ENCODE measurements around the gene NRG2. TPM values are rescaled to one million over a fixed set of nuclear protein-coding genes. Genes with fewer than 3 reads are reported as not detected.

The NRG2 gene
- total and polyA plus RNA-seq, 2 experiments from 2014 or later, result 0.37 to 1.3 TPM

DNA sequence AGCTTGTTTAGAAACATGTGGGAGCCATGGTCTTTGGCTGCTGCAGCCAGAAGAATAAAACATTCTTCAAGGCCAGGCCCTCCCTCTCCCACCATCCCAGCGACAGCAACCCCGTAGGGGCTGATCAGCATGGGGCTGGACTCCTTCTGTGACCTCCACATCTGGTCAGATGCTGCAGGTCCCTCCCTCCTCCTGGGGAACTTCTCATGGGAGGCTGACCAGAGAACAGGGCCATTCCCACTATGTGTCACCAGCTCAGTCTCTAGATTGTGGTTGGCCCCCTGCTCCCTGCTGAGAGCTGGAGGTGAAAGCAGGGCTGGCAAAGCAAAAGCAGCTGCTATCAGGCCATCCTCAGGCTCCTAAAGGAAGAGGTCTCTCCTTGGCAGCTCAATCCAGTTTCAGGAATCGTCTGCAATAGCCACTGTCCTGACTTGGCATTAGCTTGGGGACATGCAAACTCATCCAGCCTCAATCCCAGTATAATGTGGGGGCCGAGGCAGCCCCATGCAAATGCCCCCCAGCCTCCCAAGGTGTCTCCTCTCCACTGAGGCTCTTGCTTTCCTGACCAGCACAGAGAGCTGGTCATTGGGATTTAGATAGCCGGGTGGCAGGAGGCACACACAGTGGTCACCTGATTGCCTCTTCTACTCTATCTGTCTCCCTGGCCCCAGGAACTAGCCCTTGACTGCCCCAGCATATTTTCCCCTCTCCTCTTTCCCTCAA, 81.5 kb downstream of the NRG2 start:
- Histone ChIP-seq H3K4me1 (ENCODE audit: insufficient read depth) (no peaks in the 10 kb centered on the region), H2AFZ (no peak overlapping the region), H3K27ac (ENCODE audit: low read depth) (no peak overlapping the region), H3K79me2 (replicated peaks; ENCODE audit: insufficient read depth) (no peaks in the 10 kb centered on the region), H3K27me3 (ENCODE audit: insufficient read depth) (no peaks in the 10 kb centered on the region), H3K36me3 (ENCODE audit: insufficient read depth) (no peaks in the 10 kb centered on the region), H4K20me1 (replicated peaks; ENCODE audit: insufficient read depth) (no peaks in the 10 kb centered on the region), H3K4me3 (no peak overlapping the region), H3F3A (replicated peaks; ENCODE audit: low read depth) (no peaks in the 10 kb centered on the region), H3K4me2 (no peak overlapping the region), H3K9me2 (ENCODE audit: insufficient read depth) (0 out of 2 replicates have a peak, but pooled peaks cover 3% of the 10 kb centered on the region)
- ATAC-seq, result no peak
- H3K27ac Mint-ChIP-seq, result no peak overlapping the region
- no peaks in the 10 kb centered on the region for H3K4me1 Mint-ChIP-seq
- peaks cover 11% of the 10 kb centered on the region for H3K27me3 Mint-ChIP-seq (ENCODE audit: insufficient read depth, low read depth, poor library complexity)
- TF ChIP-seq ZNF114 (CRISPR knock-in tag; IDR thresholded peaks at IDR 0.05) (no peak), NANOG (IDR thresholded peaks at IDR 0.05; ENCODE audit: borderline replicate concordance) (no peak), CTCF (conservative IDR thresholded peaks at IDR 0.05; ENCODE audit: low read depth in 2 of 2) (no peak), STAT1 (IDR thresholded peaks at IDR 0.05; ENCODE audit: unreplicated experiment) (no peak), EZH2 (IDR thresholded peaks at IDR 0.05; ENCODE audit: low read depth, unreplicated experiment) (no peak), CREB1 (CRISPR knock-in tag; IDR thresholded peaks at IDR 0.05; ENCODE audit: low read depth) (no peak), EZH2phosphoT487 (IDR thresholded peaks at IDR 0.05; ENCODE audit: unreplicated experiment) (no peak), POLR2AphosphoS5 (IDR thresholded peaks at IDR 0.05; ENCODE audit: low read depth) (no peak), ZNF331 (CRISPR knock-in tag; IDR thresholded peaks at IDR 0.05; ENCODE audit: low read depth) (no peak), JUNB (IDR thresholded peaks at IDR 0.05; ENCODE audit: unreplicated experiment) (no peak), REST (IDR thresholded peaks at IDR 0.05; ENCODE audit: unreplicated experiment) (no peak), ETS1 (IDR thresholded peaks at IDR 0.05) (no peak)
- TF ChIP-seq, protein P1, sequence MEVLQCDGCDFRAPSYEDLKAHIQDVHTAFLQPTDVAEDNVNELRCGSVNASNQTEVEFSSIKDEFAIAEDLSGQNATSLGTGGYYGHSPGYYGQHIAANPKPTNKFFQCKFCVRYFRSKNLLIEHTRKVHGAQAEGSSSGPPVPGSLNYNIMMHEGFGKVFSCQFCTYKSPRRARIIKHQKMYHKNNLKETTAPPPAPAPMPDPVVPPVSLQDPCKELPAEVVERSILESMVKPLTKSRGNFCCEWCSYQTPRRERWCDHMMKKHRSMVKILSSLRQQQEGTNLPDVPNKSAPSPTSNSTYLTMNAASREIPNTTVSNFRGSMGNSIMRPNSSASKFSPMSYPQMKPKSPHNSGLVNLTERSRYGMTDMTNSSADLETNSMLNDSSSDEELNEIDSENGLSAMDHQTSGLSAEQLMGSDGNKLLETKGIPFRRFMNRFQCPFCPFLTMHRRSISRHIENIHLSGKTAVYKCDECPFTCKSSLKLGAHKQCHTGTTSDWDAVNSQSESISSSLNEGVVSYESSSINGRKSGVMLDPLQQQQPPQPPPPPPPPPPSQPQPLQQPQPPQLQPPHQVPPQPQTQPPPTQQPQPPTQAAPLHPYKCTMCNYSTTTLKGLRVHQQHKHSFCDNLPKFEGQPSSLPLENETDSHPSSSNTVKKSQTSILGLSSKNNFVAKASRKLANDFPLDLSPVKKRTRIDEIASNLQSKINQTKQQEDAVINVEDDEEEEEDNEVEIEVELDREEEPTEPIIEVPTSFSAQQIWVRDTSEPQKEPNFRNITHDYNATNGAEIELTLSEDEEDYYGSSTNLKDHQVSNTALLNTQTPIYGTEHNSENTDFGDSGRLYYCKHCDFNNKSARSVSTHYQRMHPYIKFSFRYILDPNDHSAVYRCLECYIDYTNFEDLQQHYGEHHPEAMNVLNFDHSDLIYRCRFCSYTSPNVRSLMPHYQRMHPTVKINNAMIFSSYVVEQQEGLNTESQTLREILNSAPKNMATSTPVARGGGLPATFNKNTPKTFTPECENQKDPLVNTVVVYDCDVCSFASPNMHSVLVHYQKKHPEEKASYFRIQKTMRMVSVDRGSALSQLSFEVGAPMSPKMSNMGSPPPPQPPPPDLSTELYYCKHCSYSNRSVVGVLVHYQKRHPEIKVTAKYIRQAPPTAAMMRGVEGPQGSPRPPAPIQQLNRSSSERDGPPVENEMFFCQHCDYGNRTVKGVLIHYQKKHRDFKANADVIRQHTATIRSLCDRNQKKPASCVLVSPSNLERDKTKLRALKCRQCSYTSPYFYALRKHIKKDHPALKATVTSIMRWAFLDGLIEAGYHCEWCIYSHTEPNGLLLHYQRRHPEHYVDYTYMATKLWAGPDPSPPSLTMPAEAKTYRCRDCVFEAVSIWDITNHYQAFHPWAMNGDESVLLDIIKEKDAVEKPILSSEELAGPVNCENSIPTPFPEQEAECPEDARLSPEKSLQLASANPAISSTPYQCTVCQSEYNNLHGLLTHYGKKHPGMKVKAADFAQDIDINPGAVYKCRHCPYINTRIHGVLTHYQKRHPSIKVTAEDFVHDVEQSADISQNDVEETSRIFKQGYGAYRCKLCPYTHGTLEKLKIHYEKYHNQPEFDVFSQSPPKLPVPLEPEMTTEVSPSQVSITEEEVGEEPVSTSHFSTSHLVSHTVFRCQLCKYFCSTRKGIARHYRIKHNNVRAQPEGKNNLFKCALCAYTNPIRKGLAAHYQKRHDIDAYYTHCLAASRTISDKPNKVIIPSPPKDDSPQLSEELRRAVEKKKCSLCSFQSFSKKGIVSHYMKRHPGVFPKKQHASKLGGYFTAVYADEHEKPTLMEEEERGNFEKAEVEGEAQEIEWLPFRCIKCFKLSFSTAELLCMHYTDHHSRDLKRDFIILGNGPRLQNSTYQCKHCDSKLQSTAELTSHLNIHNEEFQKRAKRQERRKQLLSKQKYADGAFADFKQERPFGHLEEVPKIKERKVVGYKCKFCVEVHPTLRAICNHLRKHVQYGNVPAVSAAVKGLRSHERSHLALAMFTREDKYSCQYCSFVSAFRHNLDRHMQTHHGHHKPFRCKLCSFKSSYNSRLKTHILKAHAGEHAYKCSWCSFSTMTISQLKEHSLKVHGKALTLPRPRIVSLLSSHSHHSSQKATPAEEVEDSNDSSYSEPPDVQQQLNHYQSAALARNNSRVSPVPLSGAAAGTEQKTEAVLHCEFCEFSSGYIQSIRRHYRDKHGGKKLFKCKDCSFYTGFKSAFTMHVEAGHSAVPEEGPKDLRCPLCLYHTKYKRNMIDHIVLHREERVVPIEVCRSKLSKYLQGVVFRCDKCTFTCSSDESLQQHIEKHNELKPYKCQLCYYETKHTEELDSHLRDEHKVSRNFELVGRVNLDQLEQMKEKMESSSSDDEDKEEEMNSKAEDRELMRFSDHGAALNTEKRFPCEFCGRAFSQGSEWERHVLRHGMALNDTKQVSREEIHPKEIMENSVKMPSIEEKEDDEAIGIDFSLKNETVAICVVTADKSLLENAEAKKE (CRISPR knock-in tag; IDR thresholded peaks at IDR 0.05), result no peak
- no peak overlapping the region for H3K4me3 Mint-ChIP-seq
- DNase-seq (ENCODE audit: low spot score), result no peak
- no peaks in the 10 kb centered on the region for H3K36me3 Mint-ChIP-seq (ENCODE audit: low read depth)
- no peaks in the 10 kb centered on the region for H3K9me3 Mint-ChIP-seq

All from GM23338 (cell line).